ENCODE results near the gene ZDHHC17. TPM values are rescaled to one million over a fixed set of nuclear protein-coding genes. Genes with fewer than 3 reads are reported as not detected.

Gene ZDHHC17
- total and polyA plus RNA-seq, 4 donors, result 3.4 to 91.2 (median 15.2) TPM

GRCh38 chr12:76738824-76739579 lies 24.9 kb upstream of the ZDHHC17 start:
- H3K27ac ChIP-seq (ENCODE audit: low read depth in 1 of 2, low read length in 2 of 2), result no peak overlapping the region
- no peaks in the 10 kb centered on the region for H3K36me3 ChIP-seq (ENCODE audit: control insufficient read depth in 4 of 4, insufficient read depth in 3 of 4, low read depth in 1 of 4, low read length in 3 of 4)
- H3K27me3 ChIP-seq (ENCODE audit: control insufficient read depth in 4 of 4, insufficient read depth in 4 of 4, low read length in 3 of 4), result no peaks in the 10 kb centered on the region
- DNase-seq (ENCODE audit: low spot score), result no peak
- 91% methylated on average over 10 of the region's 10 CpGs for WGBS
- H3K4me1 ChIP-seq (ENCODE audit: control insufficient read depth in 4 of 4, insufficient read depth in 4 of 4, low read length in 3 of 4), result no peaks in the 10 kb centered on the region
- TF ChIP-seq HNF4A (conservative IDR thresholded peaks at IDR 0.05), result no peak
- TF ChIP-seq YY1 (IDR thresholded peaks at IDR 0.05), result no peak
- TF ChIP-seq ZBTB33 (IDR thresholded peaks at IDR 0.05), result no peak
- TF ChIP-seq HNF4G (IDR thresholded peaks at IDR 0.05), result no peak
- TF ChIP-seq RXRA (IDR thresholded peaks at IDR 0.05), result no peak
- no peak for TF ChIP-seq TAF1 (conservative IDR thresholded peaks at IDR 0.05)
- TF ChIP-seq REST (IDR thresholded peaks at IDR 0.05), result no peak
- no peak for TF ChIP-seq FOXA1 (IDR thresholded peaks at IDR 0.05)
- TF ChIP-seq GABPA (IDR thresholded peaks at IDR 0.05 in 1 of 2, conservative IDR thresholded peaks at IDR 0.05 in 1 of 2), result no peak
- peaks cover 0 to 3% (median 0%) of the 10 kb centered on the region in 4 donors for H3K9me3 ChIP-seq (ENCODE audit: control insufficient read depth in 4 of 4, low read length in 3 of 4)
- no peak overlapping the region for H3K9ac ChIP-seq (ENCODE audit: low read depth in 1 of 2, low read length in 2 of 2)
- H3K4me3 ChIP-seq (ENCODE audit: low read depth in 1 of 3, low read length in 3 of 3), result no peak overlapping the region

GRCh38 chr12:76739896-76740295 lies 24.0 kb upstream of the ZDHHC17 start:
- TF ChIP-seq TAF1 (conservative IDR thresholded peaks at IDR 0.05), result no peak
- Histone ChIP-seq H3K27me3 (ENCODE audit: control insufficient read depth in 4 of 4, insufficient read depth in 4 of 4, low read length in 3 of 4) (no peaks in the 10 kb centered on the region), H3K36me3 (ENCODE audit: control insufficient read depth in 4 of 4, insufficient read depth in 3 of 4, low read depth in 1 of 4, low read length in 3 of 4) (no peaks in the 10 kb centered on the region), H3K9ac (ENCODE audit: low read depth in 1 of 2, low read length in 2 of 2) (no peak overlapping the region), H3K9me3 (ENCODE audit: control insufficient read depth in 4 of 4, low read length in 3 of 4) (peaks cover 0 to 3% (median 0%) of the 10 kb centered on the region in 4 donors), H3K4me3 (ENCODE audit: low read depth in 1 of 3, low read length in 3 of 3) (no peak overlapping the region), H3K27ac (ENCODE audit: low read depth in 1 of 2, low read length in 2 of 2) (no peak overlapping the region), H3K4me1 (ENCODE audit: control insufficient read depth in 4 of 4, insufficient read depth in 4 of 4, low read length in 3 of 4) (no peaks in the 10 kb centered on the region)
- 67% methylated on average over 4 of the region's 4 CpGs for WGBS
- DNase-seq (ENCODE audit: low spot score), result no peak

- WGBS, result 96% methylated on average over 8 of the region's 8 CpGs
Observed at GRCh38 chr12:76740501-76740900, 23.4 kb upstream of the ZDHHC17 start.

More at GRCh38 chr12:76740501-76740900, 23.4 kb upstream of the ZDHHC17 start:
- H3K27me3 ChIP-seq (ENCODE audit: control insufficient read depth in 4 of 4, insufficient read depth in 4 of 4, low read length in 3 of 4), result no peaks in the 10 kb centered on the region
- H3K9me3 ChIP-seq (ENCODE audit: control insufficient read depth in 4 of 4, low read length in 3 of 4), result peaks cover 0 to 3% (median 0%) of the 10 kb centered on the region in 4 donors
- H3K9ac ChIP-seq (ENCODE audit: low read depth in 1 of 2, low read length in 2 of 2), result no peak overlapping the region
- no peaks in the 10 kb centered on the region for H3K36me3 ChIP-seq (ENCODE audit: control insufficient read depth in 4 of 4, insufficient read depth in 3 of 4, low read depth in 1 of 4, low read length in 3 of 4)
- H3K4me3 ChIP-seq (ENCODE audit: low read depth in 1 of 3, low read length in 3 of 3), result no peak overlapping the region
- DNase-seq (ENCODE audit: low spot score), result no peak
- no peak for TF ChIP-seq RXRA (IDR thresholded peaks at IDR 0.05)
- no peak overlapping the region for H3K27ac ChIP-seq (ENCODE audit: low read depth in 1 of 2, low read length in 2 of 2)
- no peaks in the 10 kb centered on the region for H3K4me1 ChIP-seq (ENCODE audit: control insufficient read depth in 4 of 4, insufficient read depth in 4 of 4, low read length in 3 of 4)

Measured in liver (tissue), 9 donors.